ENCODE measurements around the gene ZAP70. TPM values are rescaled to one million over a fixed set of nuclear protein-coding genes. Genes with fewer than 3 reads are reported as not detected.
"Not testable (repeated sequence)": the region's sequence is repeated elsewhere in the genome, so short reads cannot be mapped to it uniquely, and the experiment has no call there.

The ZAP70 gene
- total RNA-seq, 1 experiment from 2014 or later, result 0.61 TPM

DNA sequence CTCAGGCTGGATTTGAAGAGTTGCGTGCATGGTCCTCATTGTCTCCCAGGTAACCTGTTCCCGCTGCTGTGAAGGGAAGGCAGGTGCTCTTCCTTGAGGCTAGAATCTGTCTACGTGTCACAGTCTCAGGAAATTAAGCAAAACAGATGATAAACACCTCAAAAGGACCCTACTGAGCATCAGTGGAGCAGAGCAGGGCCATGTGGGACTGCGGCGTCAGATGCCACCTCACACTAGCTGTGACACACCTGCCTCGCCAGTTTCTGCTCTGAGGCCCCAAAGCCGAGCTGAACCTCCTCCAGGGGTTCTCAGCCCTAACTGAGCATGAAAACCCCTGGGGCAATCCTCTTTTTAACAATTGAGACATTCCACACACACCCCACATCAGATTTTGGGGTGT, 41.9 kb upstream of the ZAP70 start:
- Mint-ChIP-seq H3K9me3 (no peaks in the 10 kb centered on the region; the same call in 1 of the 2 replicates), H3K4me3 (no peak overlapping the region), H3K36me3 (no peaks in the 10 kb centered on the region), H3K4me1 (peaks cover 25% of the 10 kb centered on the region), H3K27ac (no peak overlapping the region), H3K27me3 (ENCODE audit: low read depth) (no peaks in the 10 kb centered on the region)
- ChIA-PET CTCF (no interaction called here), POLR2A (no interaction called here)
- ATAC-seq (no peak), DNase-seq (ENCODE audit: low spot score) (no peak)
- TF ChIP-seq ZNF317 (CRISPR knock-in tag; IDR thresholded peaks at IDR 0.05; ENCODE audit: borderline replicate concordance, low read depth) (no peak), ATF2 (CRISPR knock-in tag; IDR thresholded peaks at IDR 0.05; ENCODE audit: borderline replicate concordance, low read depth) (no peak), MAX (CRISPR knock-in tag; IDR thresholded peaks at IDR 0.05) (no peak), ZBTB21 (CRISPR knock-in tag; IDR thresholded peaks at IDR 0.05; ENCODE audit: borderline replicate concordance) (no peak), STAT6 (CRISPR knock-in tag; conservative IDR thresholded peaks at IDR 0.05; ENCODE audit: low read depth) (no peak), ZNF263 (CRISPR knock-in tag; IDR thresholded peaks at IDR 0.05; ENCODE audit: low read depth) (no peak), TCF7 (CRISPR knock-in tag; IDR thresholded peaks at IDR 0.05; ENCODE audit: low read depth) (no peak)
- TF ChIP-seq, protein P1, sequence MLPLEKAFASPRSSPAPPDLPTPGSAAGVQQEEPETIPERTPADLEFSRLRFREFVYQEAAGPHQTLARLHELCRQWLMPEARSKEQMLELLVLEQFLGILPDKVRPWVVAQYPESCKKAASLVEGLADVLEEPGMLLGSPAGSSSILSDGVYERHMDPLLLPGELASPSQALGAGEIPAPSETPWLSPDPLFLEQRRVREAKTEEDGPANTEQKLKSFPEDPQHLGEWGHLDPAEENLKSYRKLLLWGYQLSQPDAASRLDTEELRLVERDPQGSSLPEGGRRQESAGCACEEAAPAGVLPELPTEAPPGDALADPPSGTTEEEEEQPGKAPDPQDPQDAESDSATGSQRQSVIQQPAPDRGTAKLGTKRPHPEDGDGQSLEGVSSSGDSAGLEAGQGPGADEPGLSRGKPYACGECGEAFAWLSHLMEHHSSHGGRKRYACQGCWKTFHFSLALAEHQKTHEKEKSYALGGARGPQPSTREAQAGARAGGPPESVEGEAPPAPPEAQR (CRISPR knock-in tag; IDR thresholded peaks at IDR 0.05), result no peak

- not testable (repeated sequence) for ATAC-seq; DNase-seq (ENCODE audit: low spot score); H3K27me3 Mint-ChIP-seq (ENCODE audit: low read depth); H3K4me3 Mint-ChIP-seq; H3K27ac Mint-ChIP-seq; H3K36me3 Mint-ChIP-seq; H3K9me3 Mint-ChIP-seq
- H3K4me1 Mint-ChIP-seq, result peaks cover 27% of the 10 kb centered on the region
- CTCF ChIA-PET, result interaction anchor here (1.1 to 2.0 kb wide), 4 partner anchors 8 to 27 kb away, joined by 3 to 7 read pairs (median 4); partner anchors contain the start of genes ACTR1B and COX5B
- POLR2A ChIA-PET, result interaction anchor here (1.0 kb wide), 1 partner anchor 27 kb away, joined by 3 read pairs; the partner anchor contains the start of gene COX5B
These were observed 40.7 kb upstream of the ZAP70 start for GRCh38 chr2:97672606-97673140.

- Mint-ChIP-seq H3K27ac (no peak overlapping the region), H3K4me3 (no peak overlapping the region), H3K27me3 (ENCODE audit: low read depth) (no peaks in the 10 kb centered on the region; the same call in 1 of the 2 replicates), H3K4me1 (peaks cover 27% of the 10 kb centered on the region), H3K36me3 (peaks cover 10% of the 10 kb centered on the region; the same call in 1 of the 2 replicates), H3K9me3 (peaks cover 4% of the 10 kb centered on the region; the same call in 1 of the 2 replicates)
- no peak for DNase-seq (ENCODE audit: low spot score)
- CTCF ChIA-PET, result interaction anchor here (1.1 to 2.0 kb wide), 4 partner anchors 9 to 28 kb away, joined by 3 to 7 read pairs (median 4); partner anchors contain the start of genes ACTR1B and COX5B
- ATAC-seq, result no peak
- POLR2A ChIA-PET, result interaction anchor here (1.0 kb wide), 1 partner anchor 27 kb away, joined by 3 read pairs; the partner anchor contains the start of gene COX5B
- TF ChIP-seq ZBTB43 (CRISPR knock-in tag; IDR thresholded peaks at IDR 0.05) (no peak), ZNF138 (CRISPR knock-in tag; conservative IDR thresholded peaks at IDR 0.05) (no peak), ZNF317 (CRISPR knock-in tag; IDR thresholded peaks at IDR 0.05; ENCODE audit: borderline replicate concordance, low read depth) (no peak), FOXK1 (CRISPR knock-in tag; IDR thresholded peaks at IDR 0.05) (no peak), HMGA2 (CRISPR knock-in tag; IDR thresholded peaks at IDR 0.05) (no peak), ZNF232 (CRISPR knock-in tag; IDR thresholded peaks at IDR 0.05) (no peak), ZBTB21 (CRISPR knock-in tag; IDR thresholded peaks at IDR 0.05; ENCODE audit: borderline replicate concordance) (no peak), FOXP1 (CRISPR knock-in tag; IDR thresholded peaks at IDR 0.05; ENCODE audit: borderline replicate concordance) (no peak), ZNF396 (CRISPR knock-in tag; IDR thresholded peaks at IDR 0.05; ENCODE audit: borderline replicate concordance) (no peak), ZNF512 (CRISPR knock-in tag; IDR thresholded peaks at IDR 0.05; ENCODE audit: borderline replicate concordance) (no peak), RORB (CRISPR knock-in tag; IDR thresholded peaks at IDR 0.05) (no peak), JAZF1 (CRISPR knock-in tag; IDR thresholded peaks at IDR 0.05) (no peak), NFE2L1 (CRISPR knock-in tag; IDR thresholded peaks at IDR 0.05) (no peak)
- TF ChIP-seq, protein P2, sequence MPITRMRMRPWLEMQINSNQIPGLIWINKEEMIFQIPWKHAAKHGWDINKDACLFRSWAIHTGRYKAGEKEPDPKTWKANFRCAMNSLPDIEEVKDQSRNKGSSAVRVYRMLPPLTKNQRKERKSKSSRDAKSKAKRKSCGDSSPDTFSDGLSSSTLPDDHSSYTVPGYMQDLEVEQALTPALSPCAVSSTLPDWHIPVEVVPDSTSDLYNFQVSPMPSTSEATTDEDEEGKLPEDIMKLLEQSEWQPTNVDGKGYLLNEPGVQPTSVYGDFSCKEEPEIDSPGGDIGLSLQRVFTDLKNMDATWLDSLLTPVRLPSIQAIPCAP (CRISPR knock-in tag; IDR thresholded peaks at IDR 0.05), result no peak
These were observed 40.0 kb upstream of the ZAP70 start for GRCh38 chr2:97673182-97673914.

All from WTC11 (cell line).